Keratinocyte (primary cell): ENCODE measurements around the gene CKLF. TPM values are rescaled to one million over a fixed set of nuclear protein-coding genes. Genes with fewer than 3 reads are reported as not detected.

ENCODE experiments used
- DNase-seq: peaks from one replicate; pipeline ENCODE4 v3.0.0-alpha.2; 2011; ENCODE audit warnings: low read depth, missing footprints, low spot score
- FAIRE-seq: peaks from 2 replicates; lab custom pipeline; 2011; peaks lifted over from hg19 to GRCh38; lab: Jason Lieb, UNC
- H2AFZ ChIP-seq: 2 replicates; pipeline ENCODE4 v1.6.0; 2012; ENCODE audit warnings: low read length, control low read depth, inconsistent platforms; ENCODE audit not compliant: control insufficient read depth
- H3K27ac ChIP-seq: 2 replicates; pipeline ENCODE4 v1.5.1; 2011; ENCODE audit warnings: low read length; ENCODE audit not compliant: control insufficient read depth, insufficient read depth
- H3K27me3 ChIP-seq: 3 replicates; pipeline ENCODE4 v1.6.0; 2011; ENCODE audit warnings: low read length; ENCODE audit not compliant: control insufficient read depth, insufficient read depth; ENCODE audit errors: extremely low read depth
- H3K36me3 ChIP-seq, 2 experiments: 2 replicates in 1 of 2; 3 replicates in 1 of 2; pipeline ENCODE4 v1.5.1; 2011; ENCODE audit warnings: low read length in 2 of 2, mild to moderate bottlenecking in 1 of 2; ENCODE audit not compliant: control insufficient read depth in 2 of 2, insufficient read depth in 2 of 2; ENCODE audit errors: extremely low read depth in 1 of 2
- H3K4me1 ChIP-seq: 3 replicates; pipeline ENCODE4 v1.5.1; 2011; ENCODE audit warnings: low read length; ENCODE audit not compliant: control insufficient read depth, insufficient read depth; ENCODE audit errors: extremely low read depth
- H3K4me2 ChIP-seq: 3 replicates; pipeline ENCODE4 v1.6.0; 2011; ENCODE audit warnings: low read depth, low read length; ENCODE audit not compliant: control insufficient read depth, insufficient read depth; ENCODE audit errors: extremely low read depth
- H3K4me3 ChIP-seq, 3 experiments: fragments of 200-600 bp in 1 of 3; sonication (generic) in 1 of 3; 2 replicates in 2 of 3; 3 replicates in 1 of 3; pipeline ENCODE4 v1.5.1; 2011 to 2016; ENCODE audit warnings: low read length in 3 of 3, mild to moderate bottlenecking in 3 of 3, control low read depth in 2 of 3, inconsistent platforms in 1 of 3, low read depth in 1 of 3, mixed read lengths in 1 of 3, mixed run types in 1 of 3, moderate library complexity in 1 of 3; ENCODE audit not compliant: control insufficient read depth in 2 of 3, insufficient read depth in 2 of 3; ENCODE audit errors: extremely low read depth in 1 of 3
- H3K79me2 ChIP-seq: 2 replicates; pipeline ENCODE4 v1.6.0; 2012; ENCODE audit warnings: low read length; ENCODE audit not compliant: control insufficient read depth, insufficient read depth
- H3K9ac ChIP-seq: 3 replicates; pipeline ENCODE4 v1.6.0; 2011; ENCODE audit warnings: low read length; ENCODE audit not compliant: control insufficient read depth, insufficient read depth; ENCODE audit errors: extremely low read depth
- H3K9me1 ChIP-seq: 3 replicates; pipeline ENCODE4 v1.6.0; 2011; ENCODE audit warnings: low read length; ENCODE audit not compliant: control insufficient read depth, insufficient read depth; ENCODE audit errors: extremely low read depth
- H3K9me3 ChIP-seq: 2 replicates; pipeline ENCODE4 v1.5.1; 2012; ENCODE audit warnings: low read depth, low read length; ENCODE audit not compliant: control insufficient read depth
- H4K20me1 ChIP-seq: 3 replicates; pipeline ENCODE4 v1.6.0; 2011; ENCODE audit warnings: low read length; ENCODE audit not compliant: control insufficient read depth, insufficient read depth; ENCODE audit errors: extremely low read depth
- CTCF ChIP-seq, 3 experiments: IDR thresholded peaks in 1 of 3; conservative IDR thresholded peaks in 1 of 3; optimal IDR thresholded peaks in 1 of 3; 2 replicates in 2 of 3; 3 replicates in 1 of 3; pipeline versions ENCODE3 to v1.5.1; 2011; ENCODE audit warnings: low read length in 3 of 3, mild to moderate bottlenecking in 3 of 3, moderate library complexity in 2 of 3, control low read depth in 1 of 3, inconsistent platforms in 1 of 3; ENCODE audit not compliant: insufficient read depth in 2 of 3; ENCODE audit errors: extremely low read depth in 1 of 3
- EZH2 ChIP-seq: IDR thresholded peaks from one replicate; pipeline ENCODE4 v1.6.1; 2012; ENCODE audit warnings: inconsistent platforms, mild to moderate bottlenecking, low read length, moderate library complexity
- dilution Hi-C: fragments of 300-500 bp; cut with MboI; formaldehyde crosslinking; loops from one replicate; pipeline ENCODE4 v1.7.0; 2020; ENCODE audit warnings: low sequenced_read_pairs; ENCODE audit not compliant: extremely low pct_ligation_motif_present
- polyA plus RNA-seq, 5 experiments: library from polyadenylated mRNA; depleted of rRNA in 3 of 5; stranded (reverse) in 3 of 5; stranded (forward) in 1 of 5; unstranded in 1 of 5; fragments of >200 nt; gene quantifications; 1 replicate in 1 of 5; 2 replicates in 3 of 5; 3 replicates in 1 of 5; pipeline versions ENCODE4 v1.2.1 to v1.2.3, GENCODE V29; 2011 to 2012; ENCODE audit warnings: missing spikeins in 2 of 5, low read depth in 1 of 5, low replicate concordance in 1 of 5

CKLF gene
- polyA plus RNA-seq, 1 donor (not counting 4 experiments of a cell fraction or from before 2014, with no cell fraction given) = 38.0 TPM

DNA sequence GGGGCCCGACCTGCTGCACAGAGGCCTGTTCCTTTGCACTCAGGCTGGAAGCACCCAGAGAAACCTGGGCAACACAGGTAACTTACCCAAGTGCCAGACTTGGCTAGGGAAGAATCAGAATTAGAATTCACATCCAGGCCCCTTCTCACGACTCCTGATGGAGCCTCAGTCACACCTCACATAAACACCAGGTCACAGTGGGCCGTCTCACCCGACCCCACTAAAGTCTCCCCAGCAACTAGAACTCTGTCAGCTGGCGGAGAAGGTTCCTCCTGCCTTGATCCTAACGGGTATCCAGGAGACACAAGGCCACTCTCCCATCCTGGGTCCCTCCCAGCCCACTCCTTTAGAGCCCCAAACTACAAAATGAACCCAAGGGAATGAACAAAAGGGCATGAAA, 8.8 kb upstream of the CKLF start:
- dilution Hi-C loops = no loop called here
- Histone ChIP-seq H4K20me1 (no peaks in the 10 kb centered on the region), H3K9ac (no peak overlapping the region), H3K9me3 (no peaks in the 10 kb centered on the region), H3K27me3 (no peaks in the 10 kb centered on the region), H3K36me3 (peaks cover 0 to 5% of the 10 kb centered on the region in 2 experiments), H3K79me2 (no peaks in the 10 kb centered on the region), H3K4me3 (no peak overlapping the region), H3K4me1 (peaks cover 7% of the 10 kb centered on the region), H2AFZ (no peak overlapping the region), H3K27ac (no peak overlapping the region), H3K9me1 (no peaks in the 10 kb centered on the region), H3K4me2 (no peak overlapping the region)
- TF ChIP-seq EZH2 (no peak), CTCF (optimal IDR thresholded peaks at IDR 0.05 in 1 of 3, IDR thresholded peaks at IDR 0.05 in 1 of 3, conservative IDR thresholded peaks at IDR 0.05 in 1 of 3; ENCODE audit: extremely low read depth in 1 of 3, insufficient read depth in 2 of 3, low read length in 3 of 3) (no peak)
- no peak for FAIRE-seq
- no peak for DNase-seq

GRCh38 chr16:66544016-66544757, 8.2 kb upstream of the CKLF start:
- Histone ChIP-seq H3K36me3 (peaks cover 0 to 5% of the 10 kb centered on the region in 2 experiments), H3K4me1 (peaks cover 9% of the 10 kb centered on the region), H2AFZ (no peak overlapping the region), H3K9me1 (no peaks in the 10 kb centered on the region), H3K4me2 (no peak overlapping the region), H3K27me3 (no peaks in the 10 kb centered on the region), H3K79me2 (no peaks in the 10 kb centered on the region), H4K20me1 (no peaks in the 10 kb centered on the region), H3K9me3 (no peaks in the 10 kb centered on the region), H3K9ac (no peak overlapping the region), H3K27ac (no peak overlapping the region), H3K4me3 (no peak overlapping the region)
- dilution Hi-C loops = no loop called here
- TF ChIP-seq CTCF (optimal IDR thresholded peaks at IDR 0.05 in 1 of 3, IDR thresholded peaks at IDR 0.05 in 1 of 3, conservative IDR thresholded peaks at IDR 0.05 in 1 of 3; ENCODE audit: extremely low read depth in 1 of 3, insufficient read depth in 2 of 3, low read length in 3 of 3) (no peak), EZH2 (no peak)
- FAIRE-seq = no peak
- DNase-seq = no peak
